B cell (primary cell): ENCODE measurements around the gene SIDT2.

Source experiments
- CTCF ChIP-seq: fragments of 200-600 bp; IDR thresholded peaks from one replicate; pipeline ENCODE4 v1.8.0; 2022; ENCODE audit warnings: antibody characterized with exemption, mild to moderate bottlenecking
- EZH2 ChIP-seq: IDR thresholded peaks from 2 replicates; pipeline ENCODE4 v1.6.1; 2012; ENCODE audit warnings: borderline replicate concordance, low read depth, mild to moderate bottlenecking, moderate library complexity, low read length; ENCODE audit not compliant: insufficient read depth, poor library complexity, severe bottlenecking

DNA sequence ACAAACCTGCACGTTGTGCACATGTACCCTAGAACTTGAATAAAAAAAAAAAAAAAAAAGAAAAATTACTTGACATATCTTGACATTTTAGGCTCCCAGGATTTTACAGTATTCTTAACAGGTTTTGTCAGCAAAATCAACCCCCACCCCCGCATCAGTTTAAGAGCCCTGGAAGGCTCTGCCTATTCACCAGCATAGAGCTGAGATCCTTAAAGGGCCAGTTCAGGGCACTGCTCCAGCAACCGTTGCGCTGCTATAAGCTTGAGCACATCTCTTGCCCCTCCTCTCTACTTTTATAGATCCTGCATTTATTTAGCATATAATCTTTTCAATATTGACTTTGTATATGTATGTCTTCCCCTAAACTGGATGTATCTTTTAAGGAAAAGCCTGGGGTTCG, 35.2 kb upstream of the SIDT2 start:
- no peak for TF ChIP-seq EZH2
- TF ChIP-seq CTCF, result no peak
